HCT116 (cell line): ENCODE data around the gene YY1. TPM values are rescaled to one million over a fixed set of nuclear protein-coding genes. Genes with fewer than 3 reads are reported as not detected.

ENCODE experiments used
- ATAC-seq: fragments of 200-7000 bp; cut with Tn5 transposase; 2 replicates; pipeline ENCODE4 v1.9.1; 2020; ENCODE audit warnings: mild to moderate bottlenecking, moderate library complexity
- BruUV-seq: library from RNA; stranded (reverse); fragments of 400-500 nt; replicated peaks from 2 replicates; lab custom pipeline; 2021; lab: Mats Ljungman, UMichigan
- CTCF ChIA-PET: fragments of 300-600 bp; sonication (Branson Sonifier 250); formaldehyde crosslinking; loops from one replicate; lab custom pipeline; 2021; ENCODE audit warnings: antibody characterized with exemption; lab: Charles Lee
- POLR2A ChIA-PET: fragments of 300-600, 350-600 bp; sonication (Branson Sonifier 250); formaldehyde crosslinking; loops from one replicate; lab custom pipeline; 2021; ENCODE audit warnings: antibody characterized with exemption; lab: Charles Lee
- RAD21 ChIA-PET, 2 experiments: fragments of 300-600 bp; sonication (Branson Sonifier 250); formaldehyde crosslinking; loops; one replicate each; lab custom pipeline; 2023; ENCODE audit warnings: low total read pairs in 2 of 2; ENCODE audit not compliant: uncharacterized antibody in 2 of 2, unreplicated experiment in 2 of 2, low non-redundant PET in 1 of 2; lab: Charles Lee
- DNase-seq: peaks from one replicate; pipeline ENCODE4 v3.0.0-alpha.2; 2010; ENCODE audit warnings: low read depth, low spot score
- H2AFZ ChIP-seq: fragments of 200-600 bp; shearing (Covaris generic), sonication (generic); 2 replicates; pipeline ENCODE4 v1.6.1; 2017; ENCODE audit warnings: low read depth, mixed run types, mixed read lengths, antibody characterized with exemption, low read length; ENCODE audit not compliant: poor library complexity, severe bottlenecking
- H3K27ac ChIP-seq: 2 replicates; pipeline ENCODE4 v1.5.1; 2012; ENCODE audit warnings: low read depth, low read length
- H3K27me3 ChIP-seq: fragments of 200-600 bp; sonication (generic); 2 replicates; pipeline ENCODE4 v1.6.1; 2016; ENCODE audit warnings: mixed run types, low read length, mixed read lengths; ENCODE audit not compliant: insufficient read depth
- H3K36me3 ChIP-seq, 2 experiments: fragments of 200-500 bp in 1 of 2; fragments of 200-600 bp in 1 of 2; sonication (Bioruptor generic) in 1 of 2; sonication (generic) in 1 of 2; 2 replicates each; pipeline versions ENCODE4 v1.5.1 to v1.6.1; 2014 to 2016; ENCODE audit warnings: low read length in 2 of 2, inconsistent platforms in 1 of 2, mixed read lengths in 1 of 2, mixed run types in 1 of 2; ENCODE audit not compliant: insufficient read depth in 2 of 2, control insufficient read depth in 1 of 2
- H3K4me1 ChIP-seq, 2 experiments: fragments of 200-600 bp in 1 of 2; sonication (generic) in 1 of 2; 2 replicates each; pipeline versions ENCODE4 v1.5.1 to v1.6.1; 2012 to 2017; ENCODE audit warnings: low read length in 2 of 2, inconsistent platforms in 1 of 2, mild to moderate bottlenecking in 1 of 2, mixed read lengths in 1 of 2, mixed run types in 1 of 2, moderate library complexity in 1 of 2; ENCODE audit not compliant: insufficient read depth in 2 of 2, control insufficient read depth in 1 of 2
- H3K4me2 ChIP-seq: fragments of 200-600 bp; sonication (generic); 2 replicates; pipeline ENCODE4 v1.6.1; 2017; ENCODE audit warnings: mixed run types, low read length, mixed read lengths
- H3K4me3 ChIP-seq, 2 experiments: fragments of 200-600 bp in 1 of 2; sonication (generic) in 1 of 2; replicated peaks in 1 of 2; 2 replicates each; pipeline ENCODE4 v1.5.1; 2011 to 2016; ENCODE audit warnings: low read length in 2 of 2, control low read depth in 1 of 2, low read depth in 1 of 2, mild to moderate bottlenecking in 1 of 2, mixed read lengths in 1 of 2, mixed run types in 1 of 2
- H3K79me2 ChIP-seq: fragments of 200-600 bp; sonication (generic); 2 replicates; pipeline ENCODE4 v1.6.1; 2017; ENCODE audit warnings: mild to moderate bottlenecking, mixed run types, low read length, moderate library complexity, mixed read lengths; ENCODE audit not compliant: insufficient read depth
- H3K9ac ChIP-seq: fragments of 200-600 bp; sonication (generic); 2 replicates; pipeline ENCODE4 v1.6.1; 2016; ENCODE audit warnings: low read length, mixed read lengths
- H3K9me2 ChIP-seq: fragments of 200-600 bp; sonication (generic), shearing (Covaris generic); 2 replicates; pipeline ENCODE4 v1.6.1; 2017; ENCODE audit warnings: mixed run types, mild to moderate bottlenecking, moderate library complexity; ENCODE audit not compliant: insufficient read depth
- H3K9me3 ChIP-seq, 2 experiments: fragments of 200-500 bp in 1 of 2; fragments of 200-600 bp in 1 of 2; sonication (Bioruptor generic) in 1 of 2; sonication (generic) in 1 of 2; 2 replicates each; pipeline ENCODE4 v1.6.1; 2014 to 2017; ENCODE audit warnings: low read length in 2 of 2, mixed read lengths in 2 of 2, inconsistent platforms in 1 of 2, low read depth in 1 of 2, mild to moderate bottlenecking in 1 of 2, mixed run types in 1 of 2, moderate library complexity in 1 of 2; ENCODE audit not compliant: control insufficient read depth in 1 of 2, insufficient read depth in 1 of 2
- H4K20me1 ChIP-seq: fragments of 200-600 bp; sonication (generic), shearing (Covaris generic); 2 replicates; pipeline ENCODE4 v1.6.1; 2017; ENCODE audit warnings: mixed run types, mild to moderate bottlenecking, moderate library complexity; ENCODE audit not compliant: insufficient read depth
- ATF3 ChIP-seq: IDR thresholded peaks from 2 replicates; pipeline ENCODE4 v1.6.1; 2012
- CBX3 ChIP-seq: IDR thresholded peaks from 2 replicates; pipeline ENCODE4 v1.6.1; 2012; ENCODE audit warnings: low read depth
- CEBPB ChIP-seq: IDR thresholded peaks from 2 replicates; pipeline ENCODE4 v1.6.1; 2012; ENCODE audit warnings: low read depth
- CTCF ChIP-seq, 3 experiments: fragments of 200-600 bp in 1 of 3; sonication (generic) in 1 of 3; IDR thresholded peaks in 2 of 3; conservative IDR thresholded peaks in 1 of 3; 2 replicates each; pipeline ENCODE4 v1.5.1; 2012 to 2017; ENCODE audit warnings: low read depth in 2 of 3, low read length in 2 of 3, antibody characterized with exemption in 1 of 3, borderline replicate concordance in 1 of 3, control low read depth in 1 of 3, mild to moderate bottlenecking in 1 of 3, mixed read lengths in 1 of 3, mixed run types in 1 of 3, moderate library complexity in 1 of 3; ENCODE audit not compliant: insufficient read depth in 1 of 3
- ELF1 ChIP-seq: IDR thresholded peaks from 2 replicates; pipeline ENCODE4 v1.6.1; 2012; ENCODE audit warnings: low read depth, borderline replicate concordance
- JUND ChIP-seq: IDR thresholded peaks from 2 replicates; pipeline ENCODE4 v1.6.1; 2012
- MAX ChIP-seq: IDR thresholded peaks from 2 replicates; pipeline ENCODE4 v1.6.1; 2012
- POLR2AphosphoS5 ChIP-seq: IDR thresholded peaks from 2 replicates; pipeline ENCODE4 v1.6.1; 2011; ENCODE audit warnings: mild to moderate bottlenecking, low read depth, low read length, moderate library complexity
- REST ChIP-seq: IDR thresholded peaks from 2 replicates; pipeline ENCODE4 v1.6.1; 2012; ENCODE audit warnings: low read depth
- SIN3A ChIP-seq: IDR thresholded peaks from 2 replicates; pipeline ENCODE4 v1.6.1; 2012; ENCODE audit warnings: low read depth
- SRF ChIP-seq: IDR thresholded peaks from 2 replicates; pipeline ENCODE4 v1.6.1; 2012; ENCODE audit warnings: low read depth
- YY1 ChIP-seq: IDR thresholded peaks from 2 replicates; pipeline ENCODE4 v1.6.1; 2011; ENCODE audit warnings: low read length, low read depth, moderate library complexity, mild to moderate bottlenecking; ENCODE audit not compliant: insufficient replicate concordance; ENCODE audit errors: extremely low read depth
- ZBTB33 ChIP-seq: IDR thresholded peaks from 2 replicates; pipeline ENCODE4 v1.6.1; 2011; ENCODE audit warnings: mild to moderate bottlenecking, low read length, moderate library complexity; ENCODE audit not compliant: insufficient replicate concordance; ENCODE audit errors: extremely low read depth
- ZFX ChIP-seq: fragments of 450-650 bp; IDR thresholded peaks from 2 replicates; pipeline ENCODE4 v1.6.1; 2017
- ZNF274 ChIP-seq: fragments of 200-500 bp; sonication (Bioruptor generic); IDR thresholded peaks from 2 replicates; pipeline ENCODE4 v1.6.1; 2014; ENCODE audit warnings: mild to moderate bottlenecking, low read depth, low read length, inconsistent platforms
- intact Hi-C: fragments of 100-400 bp; cut with micrococcal nuclease; formaldehyde crosslinking; loops from 2 replicates; pipeline ENCODE4 v1.10.0; 2022
- total RNA-seq: library from RNA; stranded (reverse); gene quantifications from one replicate; pipeline ENCODE4 v1.2.1, GENCODE V29; 2021; ENCODE audit not compliant: unreplicated experiment

The YY1 gene
- total RNA-seq, 1 experiment from 2014 or later: 111 TPM

- ATAC-seq (no peak), DNase-seq (no peak)
- no peaks in the 10 kb centered on the region for H3K9me3 ChIP-seq
- no peaks in the 10 kb centered on the region for H3K9me2 ChIP-seq
- no peaks in the 10 kb centered on the region for H3K36me3 ChIP-seq
- H3K4me1 ChIP-seq: peaks cover 13 to 16% of the 10 kb centered on the region in 2 experiments
- no peak overlapping the region for H3K4me2 ChIP-seq
- H3K27me3 ChIP-seq: no peaks in the 10 kb centered on the region
- peaks cover 100% of the 10 kb centered on the region for H3K79me2 ChIP-seq
- RAD21 ChIA-PET: no interaction called here
- TF ChIP-seq ZFX (no peak), ZBTB33 (no peak), YY1 (no peak), ZNF274 (no peak), MAX (no peak), REST (no peak), CBX3 (no peak), POLR2AphosphoS5 (no peak), ELF1 (no peak), CEBPB (no peak), CTCF (IDR thresholded peaks at IDR 0.05 in 2 of 3, conservative IDR thresholded peaks at IDR 0.05 in 1 of 3; ENCODE audit: borderline replicate concordance in 1 of 3, insufficient read depth in 1 of 3, low read depth in 2 of 3, low read length in 2 of 3) (no peak), SIN3A (no peak), JUND (no peak), SRF (no peak), ATF3 (no peak)
- no peak overlapping the region for H3K9ac ChIP-seq
- no peak overlapping the region for H2AFZ ChIP-seq
- H4K20me1 ChIP-seq: peaks cover 54% of the 10 kb centered on the region
- POLR2A ChIA-PET: no interaction called here
- no peak overlapping the region for H3K4me3 ChIP-seq
- CTCF ChIA-PET: no interaction called here
- intact Hi-C loops: no loop called here
- H3K27ac ChIP-seq: no peak overlapping the region
- no TSS peak for BruUV-seq
These were observed 12.0 kb downstream of the YY1 start for GRCh38 chr14:100250732-100251465.
